ENCODE results near the gene MYOD1.

MYOD1 gene

DNA sequence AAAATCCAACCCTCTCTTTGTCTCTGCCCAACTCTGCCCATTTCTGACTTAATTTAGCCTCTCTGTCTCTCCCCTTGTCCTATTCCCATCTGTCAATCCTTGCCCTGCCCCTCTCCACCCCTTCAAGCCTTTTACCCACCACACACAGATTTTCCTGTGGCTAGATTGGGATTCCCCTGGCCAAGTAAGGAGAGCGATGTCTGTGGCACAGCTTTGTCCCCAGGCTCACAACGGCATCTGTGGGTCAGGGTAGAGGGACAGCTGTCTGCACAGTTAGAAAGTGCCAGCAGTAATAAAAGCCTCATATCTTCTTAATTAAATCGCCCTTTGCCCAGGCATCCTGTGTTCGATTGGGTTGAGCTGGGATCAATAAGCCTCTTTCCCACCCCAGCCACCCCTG is 13.9 kb downstream of the MYOD1 start:
- Histone ChIP-seq H3K27me3 (replicated peaks; ENCODE audit: insufficient read depth, low read length) (peaks cover 21% of the 10 kb centered on the region), H3K9me2 (replicated peaks; ENCODE audit: insufficient read depth, low read length) (no peaks in the 10 kb centered on the region), H3K27ac (ENCODE audit: low read length) (no peak overlapping the region), H3F3A (ENCODE audit: insufficient read depth, low read length) (no peaks in the 10 kb centered on the region), H3K4me3 (ENCODE audit: low read length) (no peak overlapping the region), H3K79me2 (ENCODE audit: low read length) (no peaks in the 10 kb centered on the region), H2AFZ (ENCODE audit: low read length) (no peak overlapping the region), H3K4me1 (ENCODE audit: low read length) (no peaks in the 10 kb centered on the region), H4K20me1 (ENCODE audit: insufficient read depth, low read length) (no peaks in the 10 kb centered on the region), H3K9me3 (replicated peaks; ENCODE audit: insufficient read depth, low read length) (no peaks in the 10 kb centered on the region), H3K4me2 (ENCODE audit: low read depth, low read length) (no peak overlapping the region), H3K36me3 (replicated peaks; ENCODE audit: insufficient read depth, low read length) (no peaks in the 10 kb centered on the region), H3K9ac (ENCODE audit: low read length) (no peak overlapping the region)
- no peak for DNase-seq
- no peak for TF ChIP-seq EZH2 (optimal IDR thresholded peaks at IDR 0.05; ENCODE audit: low read depth, low read length)
- TF ChIP-seq, protein P1, sequence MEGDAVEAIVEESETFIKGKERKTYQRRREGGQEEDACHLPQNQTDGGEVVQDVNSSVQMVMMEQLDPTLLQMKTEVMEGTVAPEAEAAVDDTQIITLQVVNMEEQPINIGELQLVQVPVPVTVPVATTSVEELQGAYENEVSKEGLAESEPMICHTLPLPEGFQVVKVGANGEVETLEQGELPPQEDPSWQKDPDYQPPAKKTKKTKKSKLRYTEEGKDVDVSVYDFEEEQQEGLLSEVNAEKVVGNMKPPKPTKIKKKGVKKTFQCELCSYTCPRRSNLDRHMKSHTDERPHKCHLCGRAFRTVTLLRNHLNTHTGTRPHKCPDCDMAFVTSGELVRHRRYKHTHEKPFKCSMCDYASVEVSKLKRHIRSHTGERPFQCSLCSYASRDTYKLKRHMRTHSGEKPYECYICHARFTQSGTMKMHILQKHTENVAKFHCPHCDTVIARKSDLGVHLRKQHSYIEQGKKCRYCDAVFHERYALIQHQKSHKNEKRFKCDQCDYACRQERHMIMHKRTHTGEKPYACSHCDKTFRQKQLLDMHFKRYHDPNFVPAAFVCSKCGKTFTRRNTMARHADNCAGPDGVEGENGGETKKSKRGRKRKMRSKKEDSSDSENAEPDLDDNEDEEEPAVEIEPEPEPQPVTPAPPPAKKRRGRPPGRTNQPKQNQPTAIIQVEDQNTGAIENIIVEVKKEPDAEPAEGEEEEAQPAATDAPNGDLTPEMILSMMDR (IDR thresholded peaks at IDR 0.05; ENCODE audit: low read length): no peak
- TF ChIP-seq EZH2phosphoT487 (IDR thresholded peaks at IDR 0.05; ENCODE audit: low read length): no peak

DNA sequence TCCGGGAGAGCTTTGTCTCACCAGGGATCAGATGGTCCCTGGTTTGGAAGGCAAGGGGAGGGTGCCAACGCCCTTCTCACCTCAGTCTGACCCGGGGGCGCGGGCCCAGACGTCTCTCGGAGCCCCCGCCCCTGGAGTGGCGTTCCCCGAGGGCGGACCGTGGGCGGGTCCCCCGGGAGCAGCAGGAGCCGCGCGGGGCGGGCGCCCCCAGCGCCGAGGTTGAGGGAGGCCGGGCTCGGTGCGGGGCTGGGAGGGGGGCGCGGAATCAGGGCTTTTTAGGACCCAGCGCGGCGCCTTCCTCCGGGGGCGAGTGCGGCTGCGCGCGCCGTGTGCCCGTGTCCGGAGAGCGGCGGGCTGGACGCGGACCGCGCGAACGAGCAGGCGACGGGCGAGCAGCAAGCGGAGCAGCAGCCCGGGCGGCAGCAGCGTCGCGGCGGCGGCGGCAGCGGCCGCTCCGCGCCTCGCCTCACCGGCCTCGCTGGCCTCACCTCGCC is 15.1 kb downstream of the MYOD1 start, which contains the start of gene KCNC1:
KCNC1 (plus strand) TSS at position 364 of the 494 bp plus-strand sequence. CDS start 1,222 bp downstream, outside the sequence.
- H3K9me2 ChIP-seq (replicated peaks; ENCODE audit: insufficient read depth, low read length): no peaks in the 10 kb centered on the region
- peak within 1 kb of the TSS; percentile 45; the same call in 1 of the 2 replicates for H3K4me2 ChIP-seq (ENCODE audit: low read depth, low read length)
- TF ChIP-seq EZH2phosphoT487 (IDR thresholded peaks at IDR 0.05; ENCODE audit: low read length): no peak
- no peak for TF ChIP-seq EZH2 (optimal IDR thresholded peaks at IDR 0.05; ENCODE audit: low read depth, low read length)
- TF ChIP-seq, protein P1 (IDR thresholded peaks at IDR 0.05; ENCODE audit: low read length): no peak
- H3K79me2 ChIP-seq (ENCODE audit: low read length): no peaks in the 10 kb centered on the region
- no peaks in the 10 kb centered on the region for H4K20me1 ChIP-seq (ENCODE audit: insufficient read depth, low read length)
- no peak within 1 kb of the TSS for H2AFZ ChIP-seq (ENCODE audit: low read length)
- no peaks in the 10 kb centered on the region for H3K36me3 ChIP-seq (replicated peaks; ENCODE audit: insufficient read depth, low read length)
- peak within 1 kb of the TSS; percentile 20; the same call in 1 of the 2 replicates for H3K4me3 ChIP-seq (ENCODE audit: low read length)
- no peak within 1 kb of the TSS for H3K9ac ChIP-seq (ENCODE audit: low read length)
- no peaks in the 10 kb centered on the region for H3F3A ChIP-seq (ENCODE audit: insufficient read depth, low read length)
- no peak within 1 kb of the TSS for H3K27ac ChIP-seq (ENCODE audit: low read length)
- no peaks in the 10 kb centered on the region for H3K4me1 ChIP-seq (ENCODE audit: low read length)
- peaks cover 34% of the 10 kb centered on the region for H3K27me3 ChIP-seq (replicated peaks; ENCODE audit: insufficient read depth, low read length)
- no peak for DNase-seq
- no peaks in the 10 kb centered on the region for H3K9me3 ChIP-seq (replicated peaks; ENCODE audit: insufficient read depth, low read length)

DNA sequence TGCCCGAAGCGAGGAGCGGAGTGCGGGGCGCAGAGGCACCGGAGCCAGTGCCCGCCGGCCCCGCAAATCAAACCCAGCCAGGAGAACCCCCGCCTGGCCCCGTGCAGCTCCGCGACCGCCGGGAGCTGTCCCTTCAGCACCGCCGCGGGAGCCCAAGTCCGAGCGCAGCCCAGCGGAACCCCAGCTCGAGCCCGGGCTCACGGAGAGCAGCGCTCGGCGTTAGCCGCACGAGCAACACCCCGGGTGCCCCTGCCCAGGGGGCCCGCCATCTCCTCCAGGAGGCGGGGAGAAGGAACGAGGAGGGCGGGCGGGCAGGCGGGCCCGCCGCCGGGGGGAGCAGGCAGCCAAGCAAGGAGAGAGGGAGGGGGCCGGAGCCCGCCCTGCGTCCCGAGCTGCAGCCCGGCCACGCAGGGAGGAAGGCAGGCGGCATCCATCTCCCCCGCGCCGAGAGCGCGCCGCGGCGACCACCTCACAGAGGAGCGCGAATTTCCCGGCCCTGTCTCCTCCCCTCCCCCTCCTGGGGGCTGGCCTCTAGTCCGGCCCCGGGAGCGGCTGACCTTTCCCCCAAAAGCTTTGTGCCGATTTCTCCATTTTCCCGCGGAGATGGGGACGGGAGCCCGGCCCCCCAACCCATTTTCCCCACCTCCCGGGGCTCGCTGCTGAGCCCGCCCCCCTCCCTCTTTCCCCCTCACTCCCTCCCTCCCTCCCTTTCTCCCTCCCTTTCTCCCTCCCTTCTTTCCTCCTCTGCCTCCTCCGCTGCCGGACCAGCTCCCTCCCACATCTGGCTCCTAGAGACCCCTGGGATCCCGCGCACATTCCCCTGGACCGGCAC is 15.8 kb downstream of the MYOD1 start:
- Histone ChIP-seq H2AFZ (ENCODE audit: low read length) (no peak overlapping the region), H3F3A (ENCODE audit: insufficient read depth, low read length) (no peaks in the 10 kb centered on the region), H3K9me2 (replicated peaks; ENCODE audit: insufficient read depth, low read length) (no peaks in the 10 kb centered on the region), H4K20me1 (ENCODE audit: insufficient read depth, low read length) (no peaks in the 10 kb centered on the region), H3K36me3 (replicated peaks; ENCODE audit: insufficient read depth, low read length) (no peaks in the 10 kb centered on the region), H3K9ac (ENCODE audit: low read length) (no peak overlapping the region), H3K79me2 (ENCODE audit: low read length) (no peaks in the 10 kb centered on the region), H3K4me2 (ENCODE audit: low read depth, low read length) (peak overlapping the region; percentile 45; the same call in 1 of the 2 replicates), H3K4me1 (ENCODE audit: low read length) (no peaks in the 10 kb centered on the region), H3K9me3 (replicated peaks; ENCODE audit: insufficient read depth, low read length) (no peaks in the 10 kb centered on the region), H3K27ac (ENCODE audit: low read length) (no peak overlapping the region), H3K27me3 (replicated peaks; ENCODE audit: insufficient read depth, low read length) (peaks cover 41% of the 10 kb centered on the region), H3K4me3 (ENCODE audit: low read length) (peak overlapping the region; percentile 20; the same call in 1 of the 2 replicates)
- TF ChIP-seq EZH2 (optimal IDR thresholded peaks at IDR 0.05; ENCODE audit: low read depth, low read length): no peak
- DNase-seq: peak; percentile 72
